Lower lobe of right lung (tissue), 2 donors: ENCODE data around the gene ANGPTL5. TPM values are rescaled to one million over a fixed set of nuclear protein-coding genes. Genes with fewer than 3 reads are reported as not detected.
A peak's percentile ranks its signal among the peaks of the same experiment; 100 is the strongest.

Experiments used
- ATAC-seq, 2 donors: fragments of 200-7000 bp; cut with Tn5 transposase; one replicate each; pipeline ENCODE4 v1.9.1; 2020 to 2022; ENCODE audit warnings: mild to moderate bottlenecking in 2 of 2, moderate library complexity in 2 of 2
- DNase-seq: peaks from one replicate; pipeline ENCODE4 v3.0.0-alpha.2; 2020
- H3K27ac ChIP-seq: fragments of 200-600 bp; one replicate; pipeline ENCODE4 v1.8.0; 2022
- H3K27me3 ChIP-seq: fragments of 200-600 bp; one replicate; pipeline ENCODE4 v1.8.0; 2022; ENCODE audit warnings: low read depth
- H3K36me3 ChIP-seq: fragments of 200-600 bp; one replicate; pipeline ENCODE4 v1.8.0; 2022; ENCODE audit warnings: mild to moderate bottlenecking
- H3K4me1 ChIP-seq: fragments of 200-600 bp; one replicate; pipeline ENCODE4 v1.8.0; 2022
- H3K4me3 ChIP-seq: fragments of 200-600 bp; one replicate; pipeline ENCODE4 v1.8.0; 2022; ENCODE audit warnings: mild to moderate bottlenecking
- H3K9me3 ChIP-seq: fragments of 200-600 bp; one replicate; pipeline ENCODE4 v1.8.0; 2022
- intact Hi-C: fragments of 100-400 bp; cut with DNase I; formaldehyde crosslinking; loops from one replicate; pipeline ENCODE4 v1.11.0; 2022
- total RNA-seq: library from RNA; stranded (reverse); fragmentation: NEBNext Ultra II Directional; extraction: Animal tissue kit (Norgen Biotek cat#: 25700); gene quantifications from one replicate; pipeline ENCODE4 v1.2.1, GENCODE V29; 2021
- TF ChIP-seq, protein P1 (sequence below): fragments of 200-600 bp; IDR thresholded peaks from one replicate; pipeline ENCODE4 v1.8.0; 2022; ENCODE audit warnings: antibody characterized with exemption, mild to moderate bottlenecking
- donor health status: DM: no; HTN: yes; CAD: no; lungs with severe emphysema.

The ANGPTL5 gene
- total RNA-seq, 1 donor from 2014 or later = 0.71 TPM

DNA sequence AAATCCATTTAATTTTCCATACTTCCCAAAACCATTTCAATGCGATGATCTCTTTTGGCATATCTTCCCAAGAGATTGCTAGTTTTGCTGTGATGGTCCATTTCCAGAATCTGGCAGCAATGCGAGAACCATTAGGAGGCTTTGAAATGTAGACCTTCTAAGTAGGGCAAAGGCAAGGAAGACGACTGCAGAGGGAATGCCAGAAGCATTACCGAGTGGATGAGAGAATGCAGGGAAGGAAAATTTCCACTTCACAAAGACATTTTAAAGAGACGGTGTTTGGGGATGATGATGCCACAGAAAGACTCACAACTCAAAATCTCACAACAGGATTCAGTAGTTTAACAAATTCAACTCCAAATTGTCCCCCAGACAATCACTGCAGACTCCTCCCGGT, 2.0 kb downstream of the ANGPTL5 start:
- ATAC-seq (no peak), DNase-seq (no peak)
- Histone ChIP-seq H3K36me3 (no peaks in the 10 kb centered on the region), H3K4me1 (peaks cover 15% of the 10 kb centered on the region), H3K4me3 (peak overlapping the region; percentile 71), H3K9me3 (no peaks in the 10 kb centered on the region), H3K27me3 (no peaks in the 10 kb centered on the region), H3K27ac (peak overlapping the region; percentile 85)
- TF ChIP-seq, protein P1, sequence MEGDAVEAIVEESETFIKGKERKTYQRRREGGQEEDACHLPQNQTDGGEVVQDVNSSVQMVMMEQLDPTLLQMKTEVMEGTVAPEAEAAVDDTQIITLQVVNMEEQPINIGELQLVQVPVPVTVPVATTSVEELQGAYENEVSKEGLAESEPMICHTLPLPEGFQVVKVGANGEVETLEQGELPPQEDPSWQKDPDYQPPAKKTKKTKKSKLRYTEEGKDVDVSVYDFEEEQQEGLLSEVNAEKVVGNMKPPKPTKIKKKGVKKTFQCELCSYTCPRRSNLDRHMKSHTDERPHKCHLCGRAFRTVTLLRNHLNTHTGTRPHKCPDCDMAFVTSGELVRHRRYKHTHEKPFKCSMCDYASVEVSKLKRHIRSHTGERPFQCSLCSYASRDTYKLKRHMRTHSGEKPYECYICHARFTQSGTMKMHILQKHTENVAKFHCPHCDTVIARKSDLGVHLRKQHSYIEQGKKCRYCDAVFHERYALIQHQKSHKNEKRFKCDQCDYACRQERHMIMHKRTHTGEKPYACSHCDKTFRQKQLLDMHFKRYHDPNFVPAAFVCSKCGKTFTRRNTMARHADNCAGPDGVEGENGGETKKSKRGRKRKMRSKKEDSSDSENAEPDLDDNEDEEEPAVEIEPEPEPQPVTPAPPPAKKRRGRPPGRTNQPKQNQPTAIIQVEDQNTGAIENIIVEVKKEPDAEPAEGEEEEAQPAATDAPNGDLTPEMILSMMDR = no peak
- intact Hi-C loops = no loop called here

DNA sequence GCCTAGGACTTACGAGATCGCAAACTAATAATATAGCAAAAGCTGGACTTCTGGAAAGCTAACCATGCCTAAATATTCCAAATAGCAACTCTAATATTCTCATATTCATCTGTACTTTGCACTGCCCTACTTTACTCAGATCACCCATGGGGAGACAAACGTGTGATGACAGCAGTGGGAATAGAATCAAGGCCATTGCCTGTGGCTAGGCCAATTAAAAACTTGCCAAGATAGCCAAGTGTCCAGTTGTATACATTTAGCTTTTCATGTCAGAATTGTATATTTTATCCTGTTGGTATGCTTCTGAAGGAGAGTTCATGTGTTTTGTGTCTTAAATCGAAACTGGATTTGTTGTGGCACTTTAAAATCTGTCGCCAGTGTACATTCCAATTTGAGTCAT, 2.7 kb downstream of the ANGPTL5 start:
- H3K9me3 ChIP-seq = no peaks in the 10 kb centered on the region
- H3K4me3 ChIP-seq = no peak overlapping the region
- TF ChIP-seq, protein P1 = no peak
- no peak overlapping the region for H3K27ac ChIP-seq
- H3K36me3 ChIP-seq = no peaks in the 10 kb centered on the region
- intact Hi-C loops = no loop called here
- ATAC-seq (no peak), DNase-seq (no peak)
- H3K27me3 ChIP-seq = no peaks in the 10 kb centered on the region
- H3K4me1 ChIP-seq = peaks cover 15% of the 10 kb centered on the region

DNA sequence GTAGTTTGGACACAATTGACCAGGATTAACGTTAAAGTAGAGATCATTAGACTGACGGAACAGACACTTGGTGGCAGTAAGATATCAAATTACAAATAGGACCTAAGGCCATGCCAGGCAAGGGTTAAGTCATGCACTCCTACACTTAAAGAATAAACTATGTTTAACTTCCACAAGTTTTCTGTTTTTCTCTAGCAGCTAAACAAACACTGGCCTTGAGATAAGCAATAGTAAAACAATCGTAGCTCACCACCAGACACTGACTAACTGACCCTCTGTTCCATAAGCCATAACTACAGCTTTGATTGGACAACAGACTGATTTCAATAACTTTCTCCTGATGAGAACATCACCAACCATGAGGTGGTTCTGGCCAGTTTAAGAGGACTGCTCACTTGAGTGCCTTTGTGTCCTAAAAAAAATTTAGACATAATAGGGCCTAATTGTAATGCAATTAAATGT, 3.5 kb downstream of the ANGPTL5 start:
- Histone ChIP-seq H3K4me1 (peaks cover 15% of the 10 kb centered on the region), H3K36me3 (no peaks in the 10 kb centered on the region), H3K27me3 (no peaks in the 10 kb centered on the region), H3K4me3 (no peak overlapping the region), H3K9me3 (no peaks in the 10 kb centered on the region), H3K27ac (no peak overlapping the region)
- DNase-seq = no peak
- no peak for ATAC-seq
- intact Hi-C loops = no loop called here
- TF ChIP-seq, protein P1 = no peak

DNA sequence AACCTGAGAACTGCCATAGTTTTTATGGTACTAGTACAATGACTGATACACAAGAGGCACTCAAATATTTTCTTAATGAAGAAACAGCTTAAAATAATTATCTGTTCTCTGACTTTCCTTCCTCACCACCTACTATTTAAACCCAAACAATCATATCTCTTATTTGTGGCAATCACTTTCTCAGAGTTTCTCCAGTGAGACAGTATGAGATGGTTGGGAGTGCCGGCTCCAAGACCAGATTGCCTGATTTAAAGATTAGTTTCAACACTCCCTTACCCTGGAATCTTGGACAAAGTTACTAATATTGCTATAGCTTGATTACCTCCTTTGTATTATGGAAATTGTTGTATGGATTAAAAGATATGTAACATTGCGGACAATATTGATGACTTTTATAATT, 7.2 kb downstream of the ANGPTL5 start:
- ATAC-seq (no peak), DNase-seq (no peak)
- Histone ChIP-seq H3K4me3 (no peak overlapping the region), H3K9me3 (no peaks in the 10 kb centered on the region), H3K4me1 (peaks cover under 1% of the 10 kb centered on the region), H3K36me3 (no peaks in the 10 kb centered on the region), H3K27ac (no peak overlapping the region), H3K27me3 (no peaks in the 10 kb centered on the region)
- TF ChIP-seq, protein P1 = no peak
- intact Hi-C loops = no loop called here

DNA sequence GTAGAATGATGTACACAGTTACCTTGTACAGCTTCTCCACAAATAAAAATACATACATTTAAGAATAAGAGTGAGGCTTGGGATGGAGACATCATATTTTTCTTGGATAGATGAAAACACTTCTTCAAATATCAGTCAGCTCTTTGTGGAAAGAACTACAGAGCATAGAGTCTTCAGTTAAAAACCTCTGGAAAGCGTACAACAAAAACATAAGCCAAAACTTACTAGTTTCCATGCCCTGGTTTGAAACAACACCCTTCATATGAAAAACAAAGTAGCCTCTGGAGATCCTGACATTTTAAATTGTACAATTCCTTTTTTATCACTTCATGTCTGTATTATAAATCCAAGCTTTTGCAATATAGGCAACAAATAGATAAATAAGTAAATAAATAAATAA, 8.5 kb downstream of the ANGPTL5 start:
- H3K9me3 ChIP-seq = no peaks in the 10 kb centered on the region
- H3K36me3 ChIP-seq = no peaks in the 10 kb centered on the region
- no peak for DNase-seq
- H3K4me1 ChIP-seq = no peaks in the 10 kb centered on the region
- no peaks in the 10 kb centered on the region for H3K27me3 ChIP-seq
- intact Hi-C loops = no loop called here
- no peak overlapping the region for H3K4me3 ChIP-seq
- no peak for ATAC-seq
- TF ChIP-seq, protein P1 = no peak
- no peak overlapping the region for H3K27ac ChIP-seq

DNA sequence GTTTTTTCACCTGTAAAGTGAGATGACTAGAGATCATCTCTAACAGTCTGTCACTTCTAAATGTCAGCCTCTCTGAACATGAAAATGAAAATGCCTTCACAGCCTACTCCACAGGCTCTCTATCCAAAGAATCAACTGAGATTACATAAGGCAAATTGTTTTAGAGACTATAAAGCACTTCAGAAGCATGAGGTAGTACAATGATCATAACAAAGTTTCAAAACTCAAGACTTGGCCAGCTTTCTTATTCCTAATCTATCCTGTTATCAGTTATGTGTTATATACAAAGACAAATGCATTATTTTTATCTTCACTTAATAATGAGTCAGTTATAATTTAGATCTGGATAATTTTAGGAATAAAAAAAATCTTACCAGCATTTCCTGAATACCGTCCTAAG, 21.8 kb downstream of the ANGPTL5 start:
- intact Hi-C loops = no loop called here
- no peaks in the 10 kb centered on the region for H3K36me3 ChIP-seq
- H3K27me3 ChIP-seq = no peaks in the 10 kb centered on the region
- H3K27ac ChIP-seq = no peak overlapping the region
- no peak overlapping the region for H3K4me3 ChIP-seq
- H3K9me3 ChIP-seq = no peaks in the 10 kb centered on the region
- ATAC-seq (peak in 1 of 2 donors; percentile 49), DNase-seq (no peak)
- H3K4me1 ChIP-seq = no peaks in the 10 kb centered on the region
- TF ChIP-seq, protein P1 = no peak
